ENCODE results near the gene KMT2D.

GRCh38 chr12:49025463-49025862 lies 35.1 kb downstream of the KMT2D start:
- TF ChIP-seq, protein P1, sequence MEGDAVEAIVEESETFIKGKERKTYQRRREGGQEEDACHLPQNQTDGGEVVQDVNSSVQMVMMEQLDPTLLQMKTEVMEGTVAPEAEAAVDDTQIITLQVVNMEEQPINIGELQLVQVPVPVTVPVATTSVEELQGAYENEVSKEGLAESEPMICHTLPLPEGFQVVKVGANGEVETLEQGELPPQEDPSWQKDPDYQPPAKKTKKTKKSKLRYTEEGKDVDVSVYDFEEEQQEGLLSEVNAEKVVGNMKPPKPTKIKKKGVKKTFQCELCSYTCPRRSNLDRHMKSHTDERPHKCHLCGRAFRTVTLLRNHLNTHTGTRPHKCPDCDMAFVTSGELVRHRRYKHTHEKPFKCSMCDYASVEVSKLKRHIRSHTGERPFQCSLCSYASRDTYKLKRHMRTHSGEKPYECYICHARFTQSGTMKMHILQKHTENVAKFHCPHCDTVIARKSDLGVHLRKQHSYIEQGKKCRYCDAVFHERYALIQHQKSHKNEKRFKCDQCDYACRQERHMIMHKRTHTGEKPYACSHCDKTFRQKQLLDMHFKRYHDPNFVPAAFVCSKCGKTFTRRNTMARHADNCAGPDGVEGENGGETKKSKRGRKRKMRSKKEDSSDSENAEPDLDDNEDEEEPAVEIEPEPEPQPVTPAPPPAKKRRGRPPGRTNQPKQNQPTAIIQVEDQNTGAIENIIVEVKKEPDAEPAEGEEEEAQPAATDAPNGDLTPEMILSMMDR (IDR thresholded peaks at IDR 0.05; ENCODE audit: borderline replicate concordance, extremely low read depth, low read length, poor library complexity, severe bottlenecking), result no peak
- no peak for TF ChIP-seq EZH2 (IDR thresholded peaks at IDR 0.05; ENCODE audit: borderline replicate concordance, low read depth, low read length, severe bottlenecking)

Data from DND-41 (cell line).